K562 (cell line): ENCODE data around the gene PHF12. TPM values are rescaled to one million over a fixed set of nuclear protein-coding genes. Genes with fewer than 3 reads are reported as not detected.

ENCODE experiments used
- FOXM1 ChIP-seq, 2 experiments: fragments of 450-650 bp in 1 of 2; sonication (generic) in 1 of 2; formaldehyde crosslinking in 1 of 2; IDR thresholded peaks; 2 replicates each; pipeline versions ENCODE4 v1.6.1 to v1.9.0; 2017 to 2022; ENCODE audit warnings: low read depth in 2 of 2, mild to moderate bottlenecking in 2 of 2, missing genetic modification reagents in 1 of 2, moderate library complexity in 1 of 2
- LEF1 ChIP-seq: fragments of 450-650 bp; IDR thresholded peaks from 2 replicates; pipeline ENCODE4 v1.6.1; 2016; ENCODE audit warnings: mild to moderate bottlenecking
- MAFF ChIP-seq: IDR thresholded peaks from 2 replicates; pipeline ENCODE4 v1.6.1; 2012; ENCODE audit warnings: low read length, improper control_type of control experiment
- NR1H2 ChIP-seq: sonication (generic); formaldehyde crosslinking; IDR thresholded peaks from 2 replicates; pipeline ENCODE4 v1.4.0; 2020; ENCODE audit warnings: mild to moderate bottlenecking, missing genetic modification reagents
- PATZ1 ChIP-seq: fragments of 250-450 bp; sonication (Bioruptor Pico); IDR thresholded peaks from 2 replicates; pipeline ENCODE4 v1.5.0; 2020; ENCODE audit warnings: mild to moderate bottlenecking, borderline replicate concordance
- PPARD ChIP-seq: fragments of 250-450 bp; sonication (Bioruptor Pico); IDR thresholded peaks from 2 replicates; pipeline ENCODE4 v1.8.0; 2022; ENCODE audit warnings: inconsistent platforms, mild to moderate bottlenecking, moderate library complexity
- SNAPC5 ChIP-seq: fragments of 250-450 bp; sonication (Bioruptor Pico); IDR thresholded peaks from 2 replicates; pipeline ENCODE4 v1.8.0; 2021; ENCODE audit warnings: moderate library complexity, mild to moderate bottlenecking, inconsistent platforms
- YBX1 ChIP-seq: fragments of 450-650 bp; IDR thresholded peaks from 2 replicates; pipeline ENCODE4 v1.7.1; 2016; ENCODE audit warnings: mild to moderate bottlenecking
- ZFX ChIP-seq: sonication (generic); formaldehyde crosslinking; IDR thresholded peaks from 2 replicates; pipeline ENCODE4 v1.8.0; 2022; ENCODE audit warnings: mild to moderate bottlenecking, missing genetic modification reagents, moderate library complexity
- ZNF174 ChIP-seq: fragments of 250-450 bp; sonication (Bioruptor Pico); IDR thresholded peaks from 2 replicates; pipeline ENCODE4 v1.4.0; 2020; ENCODE audit warnings: mild to moderate bottlenecking
- ZNF184 ChIP-seq: sonication (generic); formaldehyde crosslinking; IDR thresholded peaks from 2 replicates; pipeline ENCODE4 v1.5.0; 2020; ENCODE audit warnings: missing genetic modification reagents
- ZNF282 ChIP-seq: sonication (generic); formaldehyde crosslinking; IDR thresholded peaks from 2 replicates; pipeline ENCODE4 v1.8.1; 2023; ENCODE audit warnings: missing genetic modification reagents
- ZNF318 ChIP-seq, 2 experiments: fragments of 450-650 bp; IDR thresholded peaks; 2 replicates each; pipeline ENCODE4 v1.6.1; 2016; ENCODE audit warnings: mild to moderate bottlenecking in 2 of 2, borderline replicate concordance in 1 of 2, low read depth in 1 of 2, moderate library complexity in 1 of 2
- ZNF445 ChIP-seq: fragments of 250-450 bp; sonication (Bioruptor Pico); IDR thresholded peaks from 2 replicates; pipeline ENCODE4 v1.4.0; 2020; ENCODE audit warnings: low read depth, mild to moderate bottlenecking, moderate library complexity
- ZNF449 ChIP-seq: fragments of 250-450 bp; sonication (Bioruptor Pico); IDR thresholded peaks from 2 replicates; pipeline ENCODE4 v1.8.0; 2022; ENCODE audit warnings: moderate library complexity, mild to moderate bottlenecking, inconsistent platforms
- polyA plus RNA-seq, 8 experiments: library from polyadenylated mRNA; depleted of rRNA in 4 of 8; stranded (reverse) in 5 of 8; unstranded in 3 of 8; fragments of >200 nt; fragmentation: Nextera tagmentation in 2 of 8; fragmentation: Illumina TruSeq in 1 of 8; extraction: Ambion mirVana in 2 of 8; extraction: Trizol in 1 of 8; gene quantifications; 2 replicates each; pipeline versions ENCODE4 v1.2.1 to v1.2.3, GENCODE V29; 2011 to 2014; ENCODE audit warnings: inconsistent platforms in 1 of 8, missing spikeins in 1 of 8
- total RNA-seq, 7 experiments: library from RNA; depleted of rRNA in 6 of 7; stranded (reverse); fragments of >200 nt in 6 of 7; fragmentation: Illumina TruSeq in 2 of 7; extraction: Trizol in 2 of 7; gene quantifications; 2 replicates each; pipeline versions ENCODE4 v1.2.1 to v1.2.3, GENCODE V29; 2011 to 2021; ENCODE audit warnings: low replicate concordance in 1 of 7

The PHF12 gene
- total and polyA plus RNA-seq, 9 of the 15 experiments (the other 6 are each of a cell fraction or from before 2014, with no cell fraction given), result 0.82 to 31.3 (median 13.5) TPM

DNA sequence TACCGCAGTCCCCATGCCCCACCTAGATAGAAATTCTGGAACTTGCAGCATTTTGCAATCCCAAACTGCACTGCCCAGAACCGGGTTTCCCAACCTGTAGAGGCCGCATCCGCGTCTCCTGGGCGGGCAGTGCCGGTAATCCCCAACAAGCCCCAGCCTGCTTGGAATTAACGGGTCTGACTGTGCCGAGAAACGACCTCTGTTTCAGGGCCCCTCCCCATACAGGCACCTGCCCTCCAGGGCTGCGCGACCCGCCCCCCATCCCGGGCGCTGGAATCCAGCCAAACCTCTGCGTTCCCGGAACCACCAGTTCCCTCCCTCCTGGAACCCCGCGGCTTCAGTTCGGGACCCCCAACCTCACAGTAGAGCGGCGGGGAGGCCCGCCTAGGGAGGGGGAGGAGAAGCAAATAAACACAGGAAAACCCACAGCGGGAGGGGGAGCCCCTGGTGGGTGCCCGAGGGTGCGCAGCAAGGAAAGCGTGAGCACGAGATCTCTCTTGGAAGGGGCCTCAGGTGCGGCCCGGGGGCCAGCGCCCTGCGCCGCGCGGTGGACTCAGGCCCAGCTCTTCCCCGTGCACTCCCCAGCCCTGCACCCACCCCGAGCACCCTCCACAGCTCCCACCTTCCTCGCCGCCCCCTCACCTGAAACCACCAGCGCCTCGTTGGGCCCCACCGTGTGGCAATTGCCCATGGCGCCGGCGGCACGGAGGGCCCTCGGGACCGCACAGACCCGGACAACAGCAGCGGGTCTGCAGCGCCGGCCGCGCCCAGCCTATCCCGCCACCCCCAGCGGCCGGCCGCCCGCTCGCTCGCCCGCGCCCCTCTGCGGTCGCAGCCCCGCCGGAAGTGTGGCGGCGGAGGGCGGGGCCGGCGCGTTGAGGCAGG is 54.2 kb downstream of the PHF12 start, which contains the start of gene FLOT2 (continued):
- TF ChIP-seq ZNF318 (IDR thresholded peaks at IDR 0.05; ENCODE audit: borderline replicate concordance in 1 of 2, low read depth in 1 of 2) (no peak), ZNF445 (CRISPR knock-in tag) (no peak), NR1H2 (CRISPR knock-in tag) (0 out of 2 replicates have a peak, but pooled peaks have one; percentile 60), YBX1 (no peak), ZFX (peak; percentile 87), ZNF282 (CRISPR knock-in tag) (no peak), ZNF174 (CRISPR knock-in tag) (no peak), ZNF184 (CRISPR knock-in tag) (no peak), LEF1 (no peak), PATZ1 (CRISPR knock-in tag) (0 out of 2 replicates have a peak, but pooled peaks have one; percentile 86), ZNF449 (CRISPR knock-in tag) (no peak), MAFF (no peak), FOXM1 (IDR thresholded peaks at IDR 0.05; ENCODE audit: low read depth) (no peak), FOXM1 (CRISPR knock-in tag; IDR thresholded peaks at IDR 0.05; ENCODE audit: low read depth) (no peak), PPARD (CRISPR knock-in tag) (no peak), SNAPC5 (CRISPR knock-in tag) (no peak)
